Lower leg skin (tissue), 3 donors: ENCODE data around the gene CTNNBL1.

Source experiments
- CTCF ChIP-seq, 3 donors: fragments of 450-650 bp; IDR thresholded peaks; one replicate each; pipeline ENCODE4 v1.5.1; 2016; ENCODE audit warnings: antibody characterized with exemption in 3 of 3, mild to moderate bottlenecking in 3 of 3, moderate library complexity in 2 of 3
- POLR2A ChIP-seq, 2 donors: fragments of 450-650 bp; IDR thresholded peaks; one replicate each; pipeline ENCODE4 v1.6.1; 2016 to 2017; ENCODE audit warnings: antibody characterized with exemption in 2 of 2, mild to moderate bottlenecking in 1 of 2, moderate library complexity in 1 of 2

- TF ChIP-seq CTCF (IDR thresholded peaks at IDR 0.05) (no peak), POLR2A (IDR thresholded peaks at IDR 0.05) (no peak)
Measured at GRCh38 chr20:37921341-37921929, 227.6 kb downstream of the CTNNBL1 start.
